ENCODE data around the gene MYH9.

DNA sequence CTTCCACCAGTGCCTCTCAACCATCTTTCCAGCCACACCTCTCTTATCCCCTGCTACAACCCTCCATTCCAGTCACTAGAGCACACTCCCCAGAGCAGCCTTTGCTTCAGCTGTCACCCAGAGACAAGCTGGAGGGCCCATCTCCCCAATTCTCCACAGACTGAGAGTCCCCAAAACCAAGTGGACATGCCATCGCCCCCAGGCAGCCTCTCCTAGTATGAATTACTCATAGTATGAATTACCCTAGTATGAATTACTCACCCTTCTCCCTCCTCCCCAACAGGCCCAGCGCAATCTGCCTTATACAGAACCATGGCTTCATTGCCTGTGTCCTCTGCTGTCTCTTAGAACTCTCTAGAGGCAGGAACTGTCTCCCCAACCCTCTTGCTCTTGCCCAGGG, 24.8 kb downstream of the MYH9 start:
- TF ChIP-seq, protein P1, sequence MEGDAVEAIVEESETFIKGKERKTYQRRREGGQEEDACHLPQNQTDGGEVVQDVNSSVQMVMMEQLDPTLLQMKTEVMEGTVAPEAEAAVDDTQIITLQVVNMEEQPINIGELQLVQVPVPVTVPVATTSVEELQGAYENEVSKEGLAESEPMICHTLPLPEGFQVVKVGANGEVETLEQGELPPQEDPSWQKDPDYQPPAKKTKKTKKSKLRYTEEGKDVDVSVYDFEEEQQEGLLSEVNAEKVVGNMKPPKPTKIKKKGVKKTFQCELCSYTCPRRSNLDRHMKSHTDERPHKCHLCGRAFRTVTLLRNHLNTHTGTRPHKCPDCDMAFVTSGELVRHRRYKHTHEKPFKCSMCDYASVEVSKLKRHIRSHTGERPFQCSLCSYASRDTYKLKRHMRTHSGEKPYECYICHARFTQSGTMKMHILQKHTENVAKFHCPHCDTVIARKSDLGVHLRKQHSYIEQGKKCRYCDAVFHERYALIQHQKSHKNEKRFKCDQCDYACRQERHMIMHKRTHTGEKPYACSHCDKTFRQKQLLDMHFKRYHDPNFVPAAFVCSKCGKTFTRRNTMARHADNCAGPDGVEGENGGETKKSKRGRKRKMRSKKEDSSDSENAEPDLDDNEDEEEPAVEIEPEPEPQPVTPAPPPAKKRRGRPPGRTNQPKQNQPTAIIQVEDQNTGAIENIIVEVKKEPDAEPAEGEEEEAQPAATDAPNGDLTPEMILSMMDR (IDR thresholded peaks at IDR 0.05): no peak
- TF ChIP-seq POLR2AphosphoS5 (IDR thresholded peaks at IDR 0.05) (no peak), POLR2A (IDR thresholded peaks at IDR 0.05) (no peak)
